GM21447 (cell line): Measurements from ENCODE around the gene DYNC2H1.

Experiments
- ATAC-seq: cut with Tn5 transposase; IDR thresholded peaks from one replicate; pipeline ENCODE4 v1.9.1; 2021; ENCODE audit not compliant: unreplicated experiment

Gene DYNC2H1

GRCh38 chr11:103450241-103450640 lies 341.0 kb downstream of the DYNC2H1 start:
- no peak for ATAC-seq

GRCh38 chr11:103453126-103453525 lies 343.9 kb downstream of the DYNC2H1 start:
- ATAC-seq = no peak

- no peak for ATAC-seq
Measured at GRCh38 chr11:103453915-103454709, 344.9 kb downstream of the DYNC2H1 start.

GRCh38 chr11:103464420-103464819 lies 355.2 kb downstream of the DYNC2H1 start:
- ATAC-seq = no peak

GRCh38 chr11:103465555-103466140 lies 356.4 kb downstream of the DYNC2H1 start:
- no peak for ATAC-seq

GRCh38 chr11:103471546-103471945 lies 362.3 kb downstream of the DYNC2H1 start:
- ATAC-seq = no peak

- ATAC-seq = no peak
Measured at GRCh38 chr11:103476874-103477273, 367.6 kb downstream of the DYNC2H1 start.

GRCh38 chr11:103480421-103480820 lies 371.2 kb downstream of the DYNC2H1 start:
- ATAC-seq = no peak

GRCh38 chr11:103483996-103484395 lies 374.8 kb downstream of the DYNC2H1 start:
- ATAC-seq = no peak

GRCh38 chr11:103484545-103484944 lies 375.3 kb downstream of the DYNC2H1 start:
- ATAC-seq = no peak

- ATAC-seq = no peak
Measured at GRCh38 chr11:103486604-103487003, 377.4 kb downstream of the DYNC2H1 start.

- no peak for ATAC-seq
Measured at GRCh38 chr11:103487113-103487512, 377.9 kb downstream of the DYNC2H1 start.

GRCh38 chr11:103488031-103488461 lies 378.8 kb downstream of the DYNC2H1 start:
- no peak for ATAC-seq

GRCh38 chr11:103488579-103488978 lies 379.4 kb downstream of the DYNC2H1 start:
- no peak for ATAC-seq

GRCh38 chr11:103491777-103492176 lies 382.6 kb downstream of the DYNC2H1 start:
- no peak for ATAC-seq

GRCh38 chr11:103494491-103494890 lies 385.3 kb downstream of the DYNC2H1 start:
- no peak for ATAC-seq

- no peak for ATAC-seq
Measured at GRCh38 chr11:103497268-103497667, 388.0 kb downstream of the DYNC2H1 start.

- no peak for ATAC-seq
Measured at GRCh38 chr11:103499710-103500340, 390.6 kb downstream of the DYNC2H1 start.

- ATAC-seq = no peak
Measured at GRCh38 chr11:103515283-103515682, 406.1 kb downstream of the DYNC2H1 start.

- ATAC-seq = no peak
Measured at GRCh38 chr11:103520792-103521191, 411.6 kb downstream of the DYNC2H1 start.

GRCh38 chr11:103525069-103525468 lies 415.8 kb downstream of the DYNC2H1 start:
- ATAC-seq = no peak

GRCh38 chr11:103528046-103528445 lies 418.8 kb downstream of the DYNC2H1 start:
- no peak for ATAC-seq
